H1 (cell line): ENCODE measurements around the gene HOXB3. TPM values are rescaled to one million over a fixed set of nuclear protein-coding genes. Genes with fewer than 3 reads are reported as not detected.

Experiments used
- EGR1 ChIP-seq: IDR thresholded peaks from 2 replicates; pipeline ENCODE4 v1.6.1; 2011; ENCODE audit warnings: low read depth, low read length, borderline replicate concordance
- polyA plus RNA-seq, 7 experiments: library from polyadenylated mRNA; depleted of rRNA in 3 of 7; stranded (reverse) in 5 of 7; unstranded in 2 of 7; fragments of >200 nt in 5 of 7; fragments of 200-250 nt in 2 of 7; gene quantifications; 1 replicate in 5 of 7; 2 replicates in 1 of 7; 4 replicates in 1 of 7; pipeline versions ENCODE4 v1.2.1 to v1.2.3, GENCODE V29; 2011 to 2013; ENCODE audit warnings: missing spikeins in 2 of 7, mixed read lengths in 2 of 7
- total RNA-seq: library from RNA; stranded (reverse); fragmentation: NEBNext Ultra II Directional; extraction: Animal tissue kit (Norgen Biotek cat#: 25700); gene quantifications from 2 replicates; pipeline ENCODE4 v1.2.1, GENCODE V29; 2021

Gene HOXB3
- total and polyA plus RNA-seq, 2 of the 8 experiments (the other 6 are each of a cell fraction or from before 2014, with no cell fraction given), result not detected

GRCh38 chr17:48548523-48549280 is 41.3 kb downstream of the HOXB3 start (continued):
- no peak for TF ChIP-seq EGR1
- TF ChIP-seq, all 59 proteins: peak for 0
